Kidney (tissue), 14 donors: ENCODE data around the gene ELAC1. TPM values are rescaled to one million over a fixed set of nuclear protein-coding genes. Genes with fewer than 3 reads are reported as not detected.

Source experiments
- DNase-seq, 5 donors: peaks; one replicate each; pipeline ENCODE4 v3.0.0-alpha.2; 2013 to 2020
- FAIRE-seq: peaks from 2 replicates; lab custom pipeline; 2012; peaks lifted over from hg19 to GRCh38; lab: Jason Lieb, UNC
- H3K27ac ChIP-seq, 2 donors: one replicate each; pipeline ENCODE4 v1.7.0; 2013; ENCODE audit warnings: low read depth in 2 of 2, low read length in 2 of 2, inconsistent platforms in 1 of 2
- H3K27me3 ChIP-seq: one replicate; pipeline ENCODE4 v1.7.1; 2013; ENCODE audit warnings: low read length, inconsistent platforms; ENCODE audit not compliant: control insufficient read depth, insufficient read depth
- H3K36me3 ChIP-seq, 3 donors: one replicate each; pipeline versions ENCODE4 v1.7.0 to v1.7.1; 2013; ENCODE audit warnings: low read length in 3 of 3, control low read depth in 1 of 3, inconsistent platforms in 1 of 3; ENCODE audit not compliant: insufficient read depth in 3 of 3, control insufficient read depth in 2 of 3
- H3K4me1 ChIP-seq, 3 donors: one replicate each; pipeline versions ENCODE4 v1.7.0 to v1.7.1; 2013; ENCODE audit warnings: low read length in 3 of 3, inconsistent platforms in 1 of 3, low read depth in 1 of 3; ENCODE audit not compliant: control insufficient read depth in 2 of 3, insufficient read depth in 2 of 3
- H3K4me3 ChIP-seq, 3 donors: one replicate each; pipeline versions ENCODE4 v1.7.0 to v1.8.1; 2013; ENCODE audit warnings: low read length in 3 of 3, control low read depth in 1 of 3, inconsistent platforms in 1 of 3
- H3K9ac ChIP-seq, 3 donors: one replicate each; pipeline versions ENCODE4 v1.7.0 to v1.7.1; 2013; ENCODE audit warnings: low read length in 3 of 3, control low read depth in 1 of 3, inconsistent platforms in 1 of 3
- H3K9me3 ChIP-seq, 3 donors: one replicate each; pipeline versions ENCODE4 v1.7.0 to v1.7.1; 2013; ENCODE audit warnings: low read length in 3 of 3, control low read depth in 1 of 3, inconsistent platforms in 1 of 3; ENCODE audit not compliant: control insufficient read depth in 2 of 3, insufficient read depth in 1 of 3
- intact Hi-C: fragments of 100-400 bp; cut with DNase I; formaldehyde crosslinking; loops from one replicate; pipeline ENCODE4 v1.11.1; 2022
- polyA plus RNA-seq: library from polyadenylated mRNA; stranded (reverse); fragments of 350-450 nt; fragmentation: Illumina TruSeq; extraction: RNeasy Lipid Tissue Mini Kit (QIAGEN cat#74804); gene quantifications from one replicate; pipeline ENCODE4 v1.2.3, GENCODE V29; 2014; ENCODE audit warnings: low read depth, low replicate concordance; ENCODE audit not compliant: insufficient read depth
- total RNA-seq: library from RNA; stranded (reverse); fragmentation: NEBNext Ultra II Directional; extraction: Animal tissue kit (Norgen Biotek cat#: 25700); gene quantifications from one replicate; pipeline ENCODE4 v1.2.1, GENCODE V29; 2021
- TF ChIP-seq, protein P1 (sequence below): IDR thresholded peaks from 3 replicates; pipeline ENCODE4 v1.5.1; 2012; ENCODE audit warnings: mild to moderate bottlenecking, moderate library complexity, borderline replicate concordance; ENCODE audit not compliant: insufficient read depth; ENCODE audit errors: extremely low read depth
- donor health status: control.
- donor health status: control.
- donor health status: control.
- donor health status: control.
- donor health status: control.
- donor health status: DM: yes; HTN: yes; CAD: no.
- donor health status: Normal renal cell carcinoma (clear cell type).

Gene ELAC1
- total and polyA plus RNA-seq, 2 donors from 2014 or later = 11.7 to 14.8 TPM

DNA sequence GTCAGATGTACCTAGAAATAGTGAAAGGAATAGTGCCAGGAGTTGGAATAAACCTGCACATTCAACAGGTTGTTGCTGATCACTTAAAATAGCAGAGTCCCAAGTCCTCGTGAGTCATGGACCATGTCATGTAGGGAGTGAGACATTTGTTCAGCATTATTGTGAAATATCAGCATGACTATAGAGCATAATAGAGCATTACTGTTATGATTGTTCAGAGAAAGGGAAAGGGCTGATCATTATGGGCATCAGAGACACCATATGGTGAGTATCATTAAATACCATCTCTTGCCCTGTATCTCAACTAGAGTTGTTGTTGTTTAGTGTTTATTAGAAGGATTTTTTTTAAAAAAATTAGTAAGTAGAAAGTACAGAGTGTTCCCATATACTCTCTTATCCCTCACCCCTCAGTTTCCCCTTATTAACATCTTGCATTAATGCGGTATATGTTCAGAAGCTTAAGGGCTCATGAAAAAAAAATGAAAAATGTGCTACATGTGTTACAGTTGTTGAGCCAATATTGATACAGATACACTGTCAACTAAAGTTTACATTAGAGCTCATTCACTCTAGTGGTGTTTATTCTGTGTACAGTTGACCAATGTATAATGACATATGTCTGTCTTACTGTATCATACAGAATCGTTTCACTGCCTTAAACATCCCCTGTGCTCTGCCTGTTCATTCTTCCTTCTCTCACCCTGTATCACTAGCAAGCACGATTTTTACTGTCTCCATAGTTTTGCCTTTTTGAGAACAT is 5.7 kb downstream of the ELAC1 start:
- intact Hi-C loops = no loop called here
- Histone ChIP-seq H3K36me3 (peaks cover 17 to 36% (median 18%) of the 10 kb centered on the region in 3 donors), H3K9ac (no peak overlapping the region), H3K4me1 (peaks cover 0 to 7% (median 4%) of the 10 kb centered on the region in 3 donors), H3K27ac (no peak overlapping the region), H3K4me3 (no peak overlapping the region), H3K9me3 (no peaks in the 10 kb centered on the region), H3K27me3 (no peaks in the 10 kb centered on the region)
- TF ChIP-seq, protein P1, sequence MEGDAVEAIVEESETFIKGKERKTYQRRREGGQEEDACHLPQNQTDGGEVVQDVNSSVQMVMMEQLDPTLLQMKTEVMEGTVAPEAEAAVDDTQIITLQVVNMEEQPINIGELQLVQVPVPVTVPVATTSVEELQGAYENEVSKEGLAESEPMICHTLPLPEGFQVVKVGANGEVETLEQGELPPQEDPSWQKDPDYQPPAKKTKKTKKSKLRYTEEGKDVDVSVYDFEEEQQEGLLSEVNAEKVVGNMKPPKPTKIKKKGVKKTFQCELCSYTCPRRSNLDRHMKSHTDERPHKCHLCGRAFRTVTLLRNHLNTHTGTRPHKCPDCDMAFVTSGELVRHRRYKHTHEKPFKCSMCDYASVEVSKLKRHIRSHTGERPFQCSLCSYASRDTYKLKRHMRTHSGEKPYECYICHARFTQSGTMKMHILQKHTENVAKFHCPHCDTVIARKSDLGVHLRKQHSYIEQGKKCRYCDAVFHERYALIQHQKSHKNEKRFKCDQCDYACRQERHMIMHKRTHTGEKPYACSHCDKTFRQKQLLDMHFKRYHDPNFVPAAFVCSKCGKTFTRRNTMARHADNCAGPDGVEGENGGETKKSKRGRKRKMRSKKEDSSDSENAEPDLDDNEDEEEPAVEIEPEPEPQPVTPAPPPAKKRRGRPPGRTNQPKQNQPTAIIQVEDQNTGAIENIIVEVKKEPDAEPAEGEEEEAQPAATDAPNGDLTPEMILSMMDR = no peak
- FAIRE-seq (no peak), DNase-seq (no peak)

- Histone ChIP-seq H3K27me3 (no peaks in the 10 kb centered on the region), H3K9ac (no peak overlapping the region), H3K36me3 (peaks cover 20 to 49% (median 23%) of the 10 kb centered on the region in 3 donors), H3K4me3 (no peak overlapping the region), H3K9me3 (no peaks in the 10 kb centered on the region), H3K27ac (no peak overlapping the region), H3K4me1 (no peaks in the 10 kb centered on the region)
- intact Hi-C loops = no loop called here
- TF ChIP-seq, protein P1 = no peak
- DNase-seq (no peak), FAIRE-seq (no peak)
Observed at GRCh38 chr18:50977037-50977760, 9.4 kb downstream of the ELAC1 start.

DNA sequence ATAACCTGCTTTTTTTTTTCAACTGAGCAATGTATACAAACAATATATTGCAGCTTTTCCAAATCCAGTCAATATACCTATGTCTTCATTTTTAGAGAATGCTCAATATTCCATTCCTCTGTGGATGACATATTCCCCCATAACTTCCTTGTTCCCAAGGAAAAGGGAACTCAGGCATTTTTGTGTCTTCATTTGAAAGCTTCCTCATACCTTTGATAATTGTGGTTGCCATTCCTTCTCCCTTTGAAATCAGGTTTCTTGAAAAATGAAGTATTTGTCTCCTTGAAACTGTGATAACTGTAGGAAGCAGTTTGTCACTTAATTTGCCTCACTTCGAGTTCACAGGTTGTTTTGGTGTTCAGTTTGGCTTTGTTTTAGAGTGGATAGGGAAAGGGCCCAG is 13.5 kb downstream of the ELAC1 start:
- intact Hi-C loops = no loop called here
- Histone ChIP-seq H3K4me3 (no peak overlapping the region), H3K9ac (no peak overlapping the region), H3K27ac (no peak overlapping the region), H3K9me3 (no peaks in the 10 kb centered on the region), H3K36me3 (peaks cover 7 to 44% (median 11%) of the 10 kb centered on the region in 3 donors), H3K4me1 (peaks cover 0 to 2% (median 0%) of the 10 kb centered on the region in 3 donors), H3K27me3 (no peaks in the 10 kb centered on the region)
- TF ChIP-seq, protein P1 = no peak
- FAIRE-seq (no peak), DNase-seq (no peak)
